A673 (cell line): ENCODE data around the gene PARD3. TPM values are rescaled to one million over a fixed set of nuclear protein-coding genes. Genes with fewer than 3 reads are reported as not detected.

Experiments
- BruUV-seq: library from RNA; stranded (reverse); fragments of 400-500 nt; replicated peaks from 2 replicates; lab custom pipeline; 2021; lab: Mats Ljungman, UMichigan
- CTCF ChIA-PET: fragments of 300-600 bp; sonication (Branson Sonifier 250); formaldehyde crosslinking; loops from one replicate; lab custom pipeline; 2022; ENCODE audit warnings: antibody characterized with exemption; lab: Charles Lee
- POLR2A ChIA-PET: fragments of 300-600 bp; sonication (Branson Sonifier 250); formaldehyde crosslinking; loops from one replicate; lab custom pipeline; 2022; ENCODE audit warnings: antibody characterized with exemption; ENCODE audit not compliant: low non-redundant PET; lab: Charles Lee
- DNase-seq: peaks from one replicate; pipeline ENCODE4 v3.0.0-alpha.2; 2015; ENCODE audit warnings: low spot score
- H3K27ac ChIP-seq: fragments of 200-600 bp; sonication (generic); 2 replicates; pipeline ENCODE4 v1.5.1; 2016; ENCODE audit warnings: mixed run types, low read depth, mild to moderate bottlenecking, mixed read lengths, antibody characterized with exemption, low read length; ENCODE audit not compliant: poor library complexity, severe bottlenecking
- H3K27me3 ChIP-seq: fragments of 200-600 bp; sonication (generic); replicated peaks from 2 replicates; pipeline ENCODE4 v1.6.1; 2017; ENCODE audit warnings: mixed run types, low read depth, mild to moderate bottlenecking, mixed read lengths, antibody characterized with exemption, low read length; ENCODE audit not compliant: insufficient read depth, poor library complexity
- H3K36me3 ChIP-seq: fragments of 200-600 bp; sonication (generic); 2 replicates; pipeline ENCODE4 v1.6.1; 2016; ENCODE audit warnings: mixed run types, mild to moderate bottlenecking, mixed read lengths, antibody characterized with exemption, low read length; ENCODE audit not compliant: insufficient read depth, poor library complexity, severe bottlenecking
- H3K4me1 ChIP-seq: fragments of 200-600 bp; sonication (generic); 2 replicates; pipeline ENCODE4 v1.6.1; 2017; ENCODE audit warnings: mixed run types, mild to moderate bottlenecking, mixed read lengths, antibody characterized with exemption, low read length; ENCODE audit not compliant: insufficient read depth, poor library complexity, severe bottlenecking
- H3K4me3 ChIP-seq: fragments of 200-600 bp; sonication (generic); 2 replicates; pipeline ENCODE4 v1.5.1; 2016; ENCODE audit warnings: low read depth, mixed run types, mild to moderate bottlenecking, mixed read lengths, low read length; ENCODE audit not compliant: poor library complexity, severe bottlenecking
- H3K9me3 ChIP-seq: fragments of 200-600 bp; sonication (generic); 2 replicates; pipeline ENCODE4 v1.6.1; 2016; ENCODE audit warnings: mixed run types, low read depth, mild to moderate bottlenecking, mixed read lengths, antibody characterized with exemption, low read length; ENCODE audit not compliant: poor library complexity, severe bottlenecking
- CTCF ChIP-seq: fragments of 300-800, 200-600 bp; sonication (generic); conservative IDR thresholded peaks from 2 replicates; pipeline ENCODE4 v1.5.1; 2017; ENCODE audit warnings: low read depth, mild to moderate bottlenecking, antibody characterized with exemption, low read length, moderate library complexity, mixed read lengths
- EZH2 ChIP-seq: fragments of 200-600 bp; sonication (generic); IDR thresholded peaks from 2 replicates; pipeline ENCODE4 v1.6.1; 2017; ENCODE audit warnings: borderline replicate concordance, low read depth, mild to moderate bottlenecking, mixed read lengths, antibody characterized with exemption, low read length; ENCODE audit not compliant: poor library complexity, severe bottlenecking
- intact Hi-C: fragments of 100-400 bp; cut with micrococcal nuclease; formaldehyde crosslinking; loops from one replicate; pipeline ENCODE4 v1.10.0; 2022; ENCODE audit not compliant: unreplicated experiment
- total RNA-seq: library from RNA; stranded (reverse); gene quantifications from 2 replicates; pipeline ENCODE4 v1.2.3, GENCODE V29; 2021

PARD3 gene
- total RNA-seq, 1 experiment from 2014 or later: 28.0 TPM

GRCh38 chr10:34838366-34838900 is 23.3 kb upstream of the PARD3 start:
- BruUV-seq: no TSS peak
- Histone ChIP-seq H3K27me3 (no peaks in the 10 kb centered on the region), H3K4me3 (no peak overlapping the region), H3K9me3 (no peaks in the 10 kb centered on the region), H3K36me3 (no peaks in the 10 kb centered on the region), H3K27ac (no peak overlapping the region), H3K4me1 (peaks cover 7% of the 10 kb centered on the region)
- CTCF ChIA-PET: no interaction called here
- intact Hi-C loops: no loop called here
- TF ChIP-seq EZH2 (no peak), CTCF (no peak)
- POLR2A ChIA-PET: no interaction called here
- DNase-seq: peak; percentile 10

- H3K4me3 ChIP-seq: no peak overlapping the region
- no peaks in the 10 kb centered on the region for H3K27me3 ChIP-seq
- ChIA-PET CTCF (interaction anchor here (0.7 kb wide), 1 partner anchor 77 kb away, joined by 3 read pairs; no protein-coding TSS in a partner anchor), POLR2A (no interaction called here)
- H3K4me1 ChIP-seq: peaks cover 7% of the 10 kb centered on the region
- no peaks in the 10 kb centered on the region for H3K9me3 ChIP-seq
- BruUV-seq: no TSS peak
- no peak overlapping the region for H3K27ac ChIP-seq
- DNase-seq: no peak
- intact Hi-C loops: no loop called here
- TF ChIP-seq CTCF: no peak
- no peak for TF ChIP-seq EZH2
- no peaks in the 10 kb centered on the region for H3K36me3 ChIP-seq
Observed at GRCh38 chr10:34835908-34836508, 20.9 kb upstream of the PARD3 start.

GRCh38 chr10:34834274-34834673 is 19.2 kb upstream of the PARD3 start:
- TF ChIP-seq CTCF: no peak
- TF ChIP-seq EZH2: no peak
- intact Hi-C loops: no loop called here
- ChIA-PET POLR2A (no interaction called here), CTCF (no interaction called here)
- Histone ChIP-seq H3K36me3 (no peaks in the 10 kb centered on the region), H3K27ac (no peak overlapping the region), H3K4me3 (no peak overlapping the region), H3K4me1 (peaks cover 7% of the 10 kb centered on the region), H3K9me3 (no peaks in the 10 kb centered on the region), H3K27me3 (no peaks in the 10 kb centered on the region)
- no TSS peak for BruUV-seq
- DNase-seq: no peak
